Sigmoid colon (tissue), 4 donors: ENCODE results near the gene TMEM239.

Experiments used
- EP300 ChIP-seq, 4 donors: sonication (generic); formaldehyde crosslinking; IDR thresholded peaks; one replicate each; pipeline ENCODE4 v1.6.1; 2017; ENCODE audit warnings: antibody characterized with exemption in 4 of 4
- POLR2A ChIP-seq, 2 donors: fragments of 450-650 bp; IDR thresholded peaks; one replicate each; pipeline ENCODE4 v1.6.1; 2016; ENCODE audit warnings: antibody characterized with exemption in 2 of 2, mild to moderate bottlenecking in 2 of 2, moderate library complexity in 2 of 2
- POLR2AphosphoS5 ChIP-seq, 4 donors: sonication (generic); formaldehyde crosslinking; IDR thresholded peaks; one replicate each; pipeline ENCODE4 v1.6.1; 2017; ENCODE audit warnings: antibody characterized with exemption in 4 of 4
- TF ChIP-seq, protein P1 (sequence below), 4 experiments: fragments of 450-650 bp in 3 of 4; fragments of 200-600 bp in 1 of 4; IDR thresholded peaks; one replicate each; pipeline ENCODE4 v1.5.1; 2016 to 2019; ENCODE audit warnings: antibody characterized with exemption in 4 of 4, mild to moderate bottlenecking in 3 of 4, moderate library complexity in 2 of 4

DNA sequence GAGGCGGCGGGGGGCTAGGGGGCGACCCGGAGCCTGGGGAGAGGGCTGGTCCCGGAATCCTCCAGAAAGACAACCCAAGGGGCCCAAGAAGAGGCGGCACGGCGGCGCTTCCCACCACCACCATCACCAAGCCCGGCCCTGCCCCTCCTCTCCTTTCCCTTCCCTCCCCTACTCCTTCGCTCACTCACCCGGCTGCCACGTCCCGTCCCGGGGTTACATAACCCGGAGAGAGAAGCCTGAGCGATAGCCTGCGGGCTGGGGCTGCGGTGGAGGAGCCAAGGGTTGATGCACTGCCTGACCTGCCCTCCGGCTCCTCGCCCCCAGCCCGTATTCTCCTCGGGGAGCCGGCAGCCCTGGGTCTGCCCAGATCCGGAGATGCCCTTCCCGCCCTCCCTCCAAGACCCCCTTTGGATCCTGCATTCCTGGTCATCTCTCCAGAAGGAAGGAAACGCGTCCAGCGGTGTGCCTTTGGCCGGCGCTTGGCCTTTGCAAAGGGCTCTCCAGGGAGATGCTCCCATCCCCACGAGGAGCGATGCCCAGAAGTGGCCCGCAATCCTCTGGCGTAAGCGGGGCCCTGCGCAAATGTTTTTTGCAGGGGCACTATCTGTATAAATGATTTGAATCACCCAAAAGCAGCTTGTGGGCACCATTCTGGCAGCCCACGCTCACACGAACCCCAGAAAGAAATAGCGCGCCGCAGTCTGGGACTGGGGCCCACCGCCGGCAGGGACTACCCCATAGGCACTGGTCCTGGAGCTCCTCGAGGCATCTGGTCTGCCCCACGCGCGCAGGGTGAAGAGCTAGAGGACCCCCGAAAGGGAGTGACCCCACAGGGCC, 11.1 kb upstream of the TMEM239 start:
- TF ChIP-seq POLR2A (IDR thresholded peaks at IDR 0.05) (no peak), EP300 (IDR thresholded peaks at IDR 0.05) (no peak), POLR2AphosphoS5 (IDR thresholded peaks at IDR 0.05) (no peak)
- TF ChIP-seq, protein P1, sequence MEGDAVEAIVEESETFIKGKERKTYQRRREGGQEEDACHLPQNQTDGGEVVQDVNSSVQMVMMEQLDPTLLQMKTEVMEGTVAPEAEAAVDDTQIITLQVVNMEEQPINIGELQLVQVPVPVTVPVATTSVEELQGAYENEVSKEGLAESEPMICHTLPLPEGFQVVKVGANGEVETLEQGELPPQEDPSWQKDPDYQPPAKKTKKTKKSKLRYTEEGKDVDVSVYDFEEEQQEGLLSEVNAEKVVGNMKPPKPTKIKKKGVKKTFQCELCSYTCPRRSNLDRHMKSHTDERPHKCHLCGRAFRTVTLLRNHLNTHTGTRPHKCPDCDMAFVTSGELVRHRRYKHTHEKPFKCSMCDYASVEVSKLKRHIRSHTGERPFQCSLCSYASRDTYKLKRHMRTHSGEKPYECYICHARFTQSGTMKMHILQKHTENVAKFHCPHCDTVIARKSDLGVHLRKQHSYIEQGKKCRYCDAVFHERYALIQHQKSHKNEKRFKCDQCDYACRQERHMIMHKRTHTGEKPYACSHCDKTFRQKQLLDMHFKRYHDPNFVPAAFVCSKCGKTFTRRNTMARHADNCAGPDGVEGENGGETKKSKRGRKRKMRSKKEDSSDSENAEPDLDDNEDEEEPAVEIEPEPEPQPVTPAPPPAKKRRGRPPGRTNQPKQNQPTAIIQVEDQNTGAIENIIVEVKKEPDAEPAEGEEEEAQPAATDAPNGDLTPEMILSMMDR (IDR thresholded peaks at IDR 0.05): no peak
